Measurements from ENCODE around the gene LRTM2.

Gene LRTM2

DNA sequence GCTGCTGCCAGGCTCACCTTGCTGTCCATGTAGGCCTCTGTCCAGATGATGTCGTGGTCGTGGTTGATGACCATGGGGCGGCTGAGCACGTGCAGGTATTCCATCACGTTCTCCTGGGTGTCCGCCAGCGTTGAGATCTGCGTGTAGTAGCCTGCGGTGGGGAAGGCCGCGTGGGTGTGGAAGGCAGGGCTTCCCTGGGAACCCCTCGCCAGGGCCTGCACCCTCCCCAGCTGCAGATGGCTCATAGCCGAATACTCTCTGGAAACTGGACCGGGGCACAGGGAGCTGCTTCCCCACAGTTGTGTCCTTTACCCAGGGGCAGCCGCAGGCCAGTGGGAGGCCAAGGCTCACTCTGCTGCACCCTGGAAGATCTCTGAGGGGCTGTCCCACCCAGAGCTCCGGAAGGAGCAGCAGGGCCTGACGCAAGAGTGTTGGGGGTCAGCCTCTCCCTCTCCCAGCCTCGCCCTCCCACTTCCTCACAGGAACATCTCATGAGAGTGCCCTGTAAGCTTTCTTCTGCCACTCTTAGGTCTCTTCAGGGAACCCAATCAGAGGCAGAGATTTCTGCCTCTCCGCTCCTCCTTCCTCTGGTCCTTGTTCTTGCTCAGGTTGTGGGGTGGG, 62.6 kb downstream of the LRTM2 start:
- no peak for TF ChIP-seq CTCF (IDR thresholded peaks at IDR 0.05; ENCODE audit: extremely low read depth, insufficient read depth, missing control alignments)
- no peak for DNase-seq (ENCODE audit: low spot score)
- in situ Hi-C loops (cut with MboI; ENCODE audit: low pct_unique_long_range_greater_than_20kb, low sequenced_read_pairs, unreplicated experiment) = no loop called here

DNA sequence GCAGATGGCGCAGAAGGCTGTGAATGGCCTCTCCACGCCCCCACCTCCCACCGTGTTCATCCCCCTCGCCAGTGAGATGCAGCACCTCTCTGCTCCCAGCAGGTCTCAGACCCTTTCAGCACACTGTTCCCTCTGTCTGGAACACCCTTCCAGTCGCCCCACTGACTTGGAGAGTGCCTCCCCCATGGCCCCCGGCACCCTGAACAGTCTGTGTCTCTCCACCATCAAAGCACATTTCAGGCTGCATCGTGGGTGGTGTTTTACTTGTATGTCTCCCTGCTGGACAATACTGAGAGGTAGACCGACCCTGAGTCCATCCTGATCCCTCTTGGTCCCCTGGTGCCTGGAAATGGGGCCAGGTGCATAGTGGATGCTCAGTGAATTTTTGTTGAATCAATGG, 63.1 kb downstream of the LRTM2 start:
- no peak for TF ChIP-seq CTCF (IDR thresholded peaks at IDR 0.05; ENCODE audit: extremely low read depth, insufficient read depth, missing control alignments)
- no peak for DNase-seq (ENCODE audit: low spot score)
- in situ Hi-C loops (cut with MboI; ENCODE audit: low pct_unique_long_range_greater_than_20kb, low sequenced_read_pairs, unreplicated experiment) = no loop called here

GRCh38 chr12:1884651-1885050, 64.3 kb downstream of the LRTM2 start:
- no peak for TF ChIP-seq CTCF (IDR thresholded peaks at IDR 0.05; ENCODE audit: extremely low read depth, insufficient read depth, missing control alignments)
- no peak for DNase-seq (ENCODE audit: low spot score)
- in situ Hi-C loops (cut with MboI; ENCODE audit: low pct_unique_long_range_greater_than_20kb, low sequenced_read_pairs, unreplicated experiment) = no loop called here

DNA sequence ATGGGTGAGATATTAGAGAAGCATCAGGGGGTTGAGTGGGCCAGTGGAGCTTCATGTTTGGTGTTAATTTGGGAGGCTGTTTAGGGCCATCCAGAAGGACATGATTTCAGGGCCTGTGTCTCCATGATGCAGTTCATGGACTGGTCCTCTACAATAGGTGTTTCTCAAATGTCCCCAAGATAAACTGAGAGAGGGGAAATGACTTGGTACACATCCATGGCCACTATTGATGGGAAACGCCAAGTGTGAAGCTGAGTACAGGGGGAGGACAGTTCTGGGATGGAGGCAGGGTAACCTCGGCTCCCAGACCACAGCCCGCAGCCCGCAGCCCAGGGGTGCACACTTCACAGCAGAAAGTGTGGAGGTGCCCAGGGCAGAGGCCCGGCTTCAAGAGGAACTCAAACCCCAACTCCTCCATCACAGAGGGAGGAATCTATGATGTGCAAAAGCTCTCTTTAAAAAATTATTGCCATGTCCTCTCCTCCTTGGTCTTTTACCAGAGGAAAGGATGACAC, 64.8 kb downstream of the LRTM2 start:
- in situ Hi-C loops (cut with MboI; ENCODE audit: low pct_unique_long_range_greater_than_20kb, low sequenced_read_pairs, unreplicated experiment) = no loop called here
- no peak for DNase-seq (ENCODE audit: low spot score)
- no peak for TF ChIP-seq CTCF (IDR thresholded peaks at IDR 0.05; ENCODE audit: extremely low read depth, insufficient read depth, missing control alignments)

GRCh38 chr12:1885599-1886245, 65.4 kb downstream of the LRTM2 start:
- in situ Hi-C loops (cut with MboI; ENCODE audit: low pct_unique_long_range_greater_than_20kb, low sequenced_read_pairs, unreplicated experiment) = no loop called here
- no peak for DNase-seq (ENCODE audit: low spot score)
- TF ChIP-seq CTCF (IDR thresholded peaks at IDR 0.05; ENCODE audit: extremely low read depth, insufficient read depth, missing control alignments) = no peak

Measured in GM13977 (cell line).